Ureter (tissue), 1 donor: ENCODE data around the gene RGS4. TPM values are rescaled to one million over a fixed set of nuclear protein-coding genes. Genes with fewer than 3 reads are reported as not detected.
"Not testable (repeated sequence)": the region's sequence is repeated elsewhere in the genome, so short reads cannot be mapped to it uniquely, and the experiment has no call there.

ENCODE experiments used
- DNase-seq: peaks from one replicate; pipeline ENCODE4 v3.0.0-alpha.2; 2020; ENCODE audit warnings: low spot score
- total RNA-seq: library from RNA; stranded (reverse); gene quantifications from one replicate; pipeline ENCODE4 v1.2.4, GENCODE V29; 2023
- donor health status: DM: yes; HTN: yes; CAD: no.

RGS4 gene
- total RNA-seq, 1 donor from 2014 or later = 1.6 TPM

- DNase-seq = no peak
Observed at GRCh38 chr1:163068716-163069115, 445 bp upstream of the RGS4 start.

DNA sequence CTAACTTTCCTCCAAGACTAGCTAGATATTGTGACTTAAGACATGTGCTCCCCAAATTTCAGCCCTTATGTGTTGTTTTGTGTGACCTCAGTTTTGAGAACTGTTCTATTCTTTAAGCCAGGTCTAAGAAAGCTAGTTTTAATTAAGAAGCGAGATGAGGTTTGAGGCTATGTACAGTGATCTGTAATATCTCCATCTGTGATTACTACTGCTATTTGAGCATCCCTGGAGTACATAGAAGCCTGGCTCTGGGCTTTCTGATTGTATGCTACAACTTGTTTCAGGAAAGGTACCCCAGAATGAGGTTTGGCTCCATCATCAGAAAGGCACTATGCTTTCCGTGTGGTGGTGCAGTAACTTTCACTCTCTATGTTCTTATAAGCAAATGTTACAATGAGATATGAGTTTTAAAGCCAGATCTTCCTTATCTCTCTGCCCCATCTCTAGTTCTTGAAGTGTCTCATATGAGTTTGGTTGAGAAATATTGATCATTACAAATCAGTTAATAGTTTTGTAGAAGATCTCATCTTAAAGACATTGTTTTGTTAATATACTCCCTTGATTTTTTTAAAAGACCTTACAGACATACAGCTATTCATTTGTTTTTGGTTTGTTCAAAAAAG, 605 bp downstream of the RGS4 start:
- DNase-seq = no peak

DNA sequence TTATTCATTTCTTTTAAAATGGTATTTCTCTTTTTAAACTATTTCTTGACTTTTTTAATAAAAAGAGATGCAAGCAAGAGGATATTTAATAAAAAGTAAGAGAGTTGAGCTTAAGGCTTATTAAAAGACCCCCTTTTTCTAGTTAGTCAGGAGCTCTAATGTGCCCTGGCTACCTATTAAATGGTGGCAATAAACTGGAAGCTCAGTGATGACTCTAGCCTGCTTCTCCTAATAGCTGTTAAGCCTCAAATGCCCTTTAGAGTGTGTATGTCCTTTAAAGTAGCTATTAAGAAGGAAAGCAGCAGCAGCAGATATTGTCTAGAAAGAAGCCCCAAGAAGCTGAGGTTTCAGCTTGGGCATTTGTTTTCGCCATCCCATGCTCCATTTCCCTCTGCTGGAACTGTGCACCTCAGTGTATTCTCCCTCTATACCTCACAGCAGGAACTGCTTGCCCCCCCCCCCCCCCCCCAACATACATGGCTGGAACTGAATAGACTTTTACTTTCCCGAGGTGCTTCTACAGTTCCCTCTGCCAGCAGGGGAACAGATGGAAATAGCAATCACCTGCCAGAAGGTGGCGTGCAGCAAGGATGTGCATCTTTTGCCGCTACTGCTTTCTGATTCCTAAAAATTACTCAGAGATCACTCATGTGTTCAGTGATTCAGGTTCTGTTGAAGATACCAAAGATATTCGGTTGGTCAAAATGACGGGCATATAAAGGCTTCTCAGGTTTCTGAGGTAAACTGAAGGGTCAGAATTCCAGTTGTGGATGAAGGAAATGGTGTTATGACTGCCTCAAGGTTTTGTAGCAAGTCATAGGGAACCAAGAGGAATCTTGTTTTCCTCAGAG, 2.5 kb downstream of the RGS4 start:
- peak; percentile 59 for DNase-seq

DNA sequence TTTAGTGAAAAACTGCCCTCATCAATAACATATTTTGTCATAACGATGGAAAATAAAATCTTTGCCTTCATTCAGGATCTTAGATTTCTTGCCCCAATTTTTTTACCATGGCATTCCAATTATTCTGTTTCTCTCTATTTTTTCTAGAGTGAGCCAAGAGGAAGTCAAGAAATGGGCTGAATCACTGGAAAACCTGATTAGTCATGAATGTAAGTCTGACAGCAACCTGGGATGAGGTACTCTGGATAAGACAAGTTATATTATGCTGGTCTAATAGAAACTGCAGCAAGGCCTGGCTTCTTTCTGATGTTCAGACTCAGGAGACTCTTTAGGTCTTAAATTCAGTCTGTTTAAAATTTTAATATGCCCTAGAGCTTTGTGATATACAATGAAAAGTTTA, 3.5 kb downstream of the RGS4 start:
- DNase-seq = no peak

DNA sequence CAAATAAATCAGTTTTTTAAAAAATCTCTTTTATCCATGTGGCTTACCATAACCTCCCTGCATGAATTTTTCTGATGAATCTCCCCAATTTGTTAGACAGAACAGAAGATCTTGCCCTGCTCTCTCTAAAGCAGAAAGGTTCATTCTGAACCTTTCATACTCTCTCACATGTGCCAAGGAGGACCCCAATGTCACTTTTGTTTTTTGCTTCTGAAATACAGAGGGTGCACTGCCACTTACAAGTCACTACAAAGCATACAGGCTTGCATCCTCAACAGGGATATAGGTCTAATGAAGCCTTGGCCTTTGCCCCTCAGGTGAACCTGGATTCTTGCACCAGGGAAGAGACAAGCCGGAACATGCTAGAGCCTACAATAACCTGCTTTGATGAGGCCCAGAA, 4.8 kb downstream of the RGS4 start:
- DNase-seq = no peak

DNA sequence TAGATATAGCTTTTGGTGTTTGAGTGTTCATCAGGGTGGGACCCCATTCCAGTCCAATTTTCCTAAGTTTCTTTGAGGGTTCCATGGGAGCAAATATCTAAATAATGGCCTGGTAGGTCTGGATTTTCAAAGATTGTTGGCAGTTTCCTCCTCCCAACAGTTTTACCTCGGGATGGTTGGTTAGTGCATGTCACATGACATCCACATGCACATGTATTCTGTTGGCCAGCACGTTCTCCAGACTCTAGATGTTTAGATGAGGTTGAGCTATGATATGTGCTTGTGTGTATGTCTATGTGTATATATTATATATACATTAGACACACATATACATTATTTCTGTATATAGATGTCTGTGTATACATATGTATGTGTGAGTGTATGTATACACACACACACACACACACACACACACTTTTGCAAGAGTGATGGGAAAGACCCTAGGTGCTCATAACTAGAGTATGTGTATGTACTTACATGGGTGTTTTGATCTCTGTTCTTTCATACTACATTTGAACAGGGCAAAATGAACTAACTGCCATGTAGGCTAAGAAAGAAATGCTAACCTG, 5.6 kb downstream of the RGS4 start:
- DNase-seq = no peak

- no peak for DNase-seq
Observed at GRCh38 chr1:163076044-163076443, 6.9 kb downstream of the RGS4 start.

DNA sequence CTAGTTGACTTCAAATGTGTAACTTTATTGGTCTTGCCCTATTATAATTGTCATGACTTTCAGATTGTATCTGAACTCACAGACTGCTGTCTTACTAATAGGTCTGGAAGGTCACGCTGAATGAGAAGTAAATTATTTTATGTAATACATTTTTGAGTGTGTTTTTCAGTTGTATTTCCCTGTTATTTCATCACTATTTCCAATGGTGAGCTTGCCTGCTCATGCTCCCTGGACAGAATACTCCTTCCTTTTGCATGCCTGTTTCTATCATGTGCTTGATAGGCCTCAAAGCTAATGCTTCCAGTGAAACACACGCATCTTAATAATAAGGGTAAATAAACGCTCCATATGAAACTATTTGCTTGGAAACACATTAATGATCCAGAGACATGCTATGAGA, 7.3 kb downstream of the RGS4 start:
- no peak for DNase-seq

- DNase-seq = no peak
Observed at GRCh38 chr1:163076981-163077761, 8.0 kb downstream of the RGS4 start.

DNA sequence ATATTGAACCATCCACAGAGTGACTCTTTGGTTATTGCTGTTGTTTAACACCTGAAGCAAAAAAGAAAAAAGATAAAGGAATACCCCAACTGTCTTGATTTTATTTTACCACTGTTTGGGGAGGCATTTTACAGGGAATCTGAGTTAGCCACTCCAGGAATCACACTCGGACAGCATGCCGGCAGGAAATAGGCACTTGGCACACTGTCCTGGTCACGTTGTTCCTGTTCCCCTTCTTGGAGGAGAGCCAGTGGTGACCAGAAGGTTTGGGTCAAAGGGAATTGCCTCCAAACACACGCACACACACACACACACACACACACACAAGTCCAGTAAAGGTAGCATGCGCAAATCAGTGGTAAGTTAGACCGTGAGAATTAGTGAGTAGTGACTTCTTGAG, 13.8 kb downstream of the RGS4 start:
- no peak for DNase-seq

DNA sequence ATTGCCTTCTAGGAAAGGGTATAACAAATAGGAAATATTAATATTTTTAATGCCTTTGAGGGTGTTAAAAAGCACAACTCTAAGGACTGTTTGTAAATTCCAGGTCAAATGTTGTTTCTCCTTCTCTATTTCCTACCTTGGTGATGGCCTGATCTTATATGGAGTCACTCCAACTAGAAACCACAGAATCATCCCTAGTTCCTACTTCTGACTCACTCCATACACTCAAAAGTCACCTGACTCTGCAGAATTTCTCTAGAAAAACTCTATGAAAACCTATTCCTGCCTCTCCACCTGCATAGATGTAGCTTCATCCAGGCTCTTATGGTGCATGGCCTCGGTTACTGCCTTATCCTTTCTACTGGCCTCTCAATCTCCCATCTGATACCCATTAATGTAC, 14.5 kb downstream of the RGS4 start:
- DNase-seq = no peak

GRCh38 chr1:163084330-163084729, 15.2 kb downstream of the RGS4 start:
- DNase-seq = no peak

DNA sequence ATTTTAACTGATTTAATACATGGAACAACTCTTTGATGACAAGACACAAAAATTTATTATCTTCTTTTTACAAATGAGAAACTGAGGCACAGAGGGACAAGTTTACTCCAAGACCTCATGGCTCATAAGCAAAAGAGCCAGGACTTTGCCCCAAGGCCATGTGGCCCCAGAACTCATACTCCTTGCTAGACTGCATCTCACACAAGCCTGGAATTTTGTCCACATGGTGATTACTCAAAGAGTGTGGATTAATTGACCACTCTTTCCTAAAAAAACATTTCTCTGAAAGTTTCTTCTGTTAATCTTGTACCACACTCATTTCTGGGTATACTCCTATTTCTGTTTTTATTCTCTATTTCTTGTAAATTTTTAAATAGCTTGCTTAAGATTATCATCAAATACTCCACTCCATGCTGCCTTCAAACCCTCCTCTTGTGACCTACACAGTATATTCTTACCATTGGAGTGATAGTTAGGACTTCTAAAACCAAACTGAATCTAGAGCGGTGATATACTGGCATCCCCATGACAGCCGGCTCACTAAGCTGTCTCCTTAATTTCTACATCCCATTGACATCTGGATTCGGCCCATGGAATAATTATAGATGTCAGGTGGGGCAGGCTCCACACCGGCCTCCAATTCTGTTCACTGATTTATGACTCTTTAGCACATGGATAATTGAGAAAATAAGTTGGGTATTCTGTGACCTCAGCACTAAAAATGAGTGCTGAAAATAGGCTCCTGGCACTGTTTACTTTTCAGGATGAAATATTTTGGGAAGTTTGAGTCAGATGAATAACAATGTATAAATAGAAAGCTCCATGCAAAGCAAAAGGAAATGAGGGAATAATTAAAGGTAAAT, 16.1 kb downstream of the RGS4 start:
- no peak for DNase-seq

GRCh38 chr1:163085904-163086268, 16.7 kb downstream of the RGS4 start:
- no peak for DNase-seq

DNA sequence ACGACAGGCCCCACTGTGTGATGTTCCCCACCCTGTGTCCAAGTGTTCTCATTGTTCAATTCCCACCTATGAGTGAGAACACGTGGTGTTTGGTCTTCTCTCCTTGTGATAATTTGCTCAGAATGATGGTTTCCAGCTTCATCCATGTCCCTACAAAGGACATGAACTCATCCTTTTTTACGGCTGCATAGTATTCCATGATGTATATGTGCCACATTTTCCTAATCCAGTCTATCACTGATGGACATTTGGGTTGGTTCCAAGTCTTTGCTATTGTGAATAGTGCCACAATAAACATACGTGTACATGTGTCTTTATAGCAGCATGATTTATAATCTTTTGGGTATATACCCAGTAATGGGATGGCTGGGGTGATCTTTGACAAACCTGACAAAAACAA, 20.0 kb downstream of the RGS4 start:
- DNase-seq = not testable (repeated sequence)

DNA sequence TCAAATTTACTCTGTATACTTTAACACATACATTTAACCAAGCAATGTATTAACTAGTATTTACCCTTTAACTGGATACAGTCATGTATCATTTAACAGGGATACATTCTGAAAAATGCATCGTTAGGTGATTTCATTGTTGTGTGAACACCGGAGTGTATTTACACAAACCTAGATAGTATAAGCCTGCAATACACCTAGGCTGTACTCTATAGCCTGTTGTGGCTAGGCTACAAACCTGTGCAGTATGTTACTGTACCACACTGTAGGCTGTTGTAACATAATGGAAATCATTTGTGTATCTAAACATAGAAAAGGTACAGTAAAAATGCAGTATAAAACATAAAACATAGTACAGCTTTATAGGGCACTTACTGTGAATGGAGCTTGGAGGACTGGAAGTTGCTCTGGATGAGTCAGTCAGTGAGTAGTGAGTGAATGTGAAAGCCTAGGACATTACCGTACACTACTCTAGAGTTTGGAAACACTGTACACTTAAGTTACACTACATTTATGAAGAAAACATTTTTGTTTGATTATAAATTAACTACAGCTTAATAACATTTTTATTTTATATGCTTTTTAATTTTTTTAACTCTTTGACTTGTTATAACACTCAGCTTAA, 21.3 kb downstream of the RGS4 start:
- no peak for DNase-seq

DNA sequence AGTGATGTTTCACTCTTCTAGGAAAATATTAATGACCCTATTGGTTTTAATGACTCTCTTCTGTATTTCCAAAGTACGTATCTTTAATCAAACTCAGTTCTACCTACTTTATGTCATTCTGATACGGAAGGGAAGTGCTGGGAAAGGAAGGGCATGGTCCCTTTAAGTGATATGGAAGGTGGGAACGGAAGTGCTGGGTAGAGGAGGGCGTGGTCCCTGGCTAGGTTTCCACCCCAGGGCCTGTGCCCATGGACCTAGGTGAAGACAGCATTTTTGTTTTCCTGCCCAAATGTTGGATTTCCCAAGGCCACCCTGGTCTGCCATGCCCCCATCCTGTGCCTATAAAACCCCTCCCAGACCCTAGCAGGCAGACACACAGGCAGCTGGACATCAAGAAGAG, 24.0 kb downstream of the RGS4 start:
- no peak for DNase-seq

DNA sequence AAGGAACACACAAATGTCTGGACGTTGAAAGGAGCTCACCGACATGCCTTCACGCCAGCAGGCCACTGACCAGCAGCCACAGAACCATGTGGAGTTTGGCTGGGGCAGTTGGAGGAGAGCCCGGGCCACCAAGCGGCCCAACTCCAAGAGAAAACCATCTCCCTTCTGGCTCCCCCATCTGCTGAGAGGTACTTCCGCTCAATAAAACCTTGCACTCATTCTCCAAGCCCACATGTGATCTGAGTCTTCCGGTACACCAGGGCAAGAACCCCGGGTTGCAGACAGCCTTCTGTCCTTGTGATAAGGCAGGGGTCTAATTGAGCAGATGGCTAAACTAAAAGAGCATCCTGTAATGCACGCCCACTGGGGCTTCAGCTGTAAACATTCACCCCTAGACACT, 24.4 kb downstream of the RGS4 start:
- DNase-seq = no peak

- no peak for DNase-seq
Observed at GRCh38 chr1:163094182-163094581, 25.0 kb downstream of the RGS4 start.

GRCh38 chr1:163094589-163094988, 25.4 kb downstream of the RGS4 start:
- DNase-seq = no peak

GRCh38 chr1:163095213-163095612, 26.1 kb downstream of the RGS4 start:
- no peak for DNase-seq
